GM18508 (cell line): Measurements from ENCODE around the gene LRFN2.

ENCODE experiments used
- ATAC-seq: cut with Tn5 transposase; IDR thresholded peaks from one replicate; pipeline ENCODE4 v1.9.1; 2021; ENCODE audit warnings: moderate number of reproducible peaks; ENCODE audit not compliant: insufficient read depth, unreplicated experiment

Gene LRFN2

GRCh38 chr6:40443842-40444241 is 143.3 kb downstream of the LRFN2 start:
- ATAC-seq, result no peak

- ATAC-seq, result no peak
Measured at GRCh38 chr6:40442591-40442990, 144.6 kb downstream of the LRFN2 start.

GRCh38 chr6:40441150-40441549 is 146.0 kb downstream of the LRFN2 start:
- ATAC-seq, result no peak

- no peak for ATAC-seq
Measured at GRCh38 chr6:40440053-40440452, 147.1 kb downstream of the LRFN2 start.

DNA sequence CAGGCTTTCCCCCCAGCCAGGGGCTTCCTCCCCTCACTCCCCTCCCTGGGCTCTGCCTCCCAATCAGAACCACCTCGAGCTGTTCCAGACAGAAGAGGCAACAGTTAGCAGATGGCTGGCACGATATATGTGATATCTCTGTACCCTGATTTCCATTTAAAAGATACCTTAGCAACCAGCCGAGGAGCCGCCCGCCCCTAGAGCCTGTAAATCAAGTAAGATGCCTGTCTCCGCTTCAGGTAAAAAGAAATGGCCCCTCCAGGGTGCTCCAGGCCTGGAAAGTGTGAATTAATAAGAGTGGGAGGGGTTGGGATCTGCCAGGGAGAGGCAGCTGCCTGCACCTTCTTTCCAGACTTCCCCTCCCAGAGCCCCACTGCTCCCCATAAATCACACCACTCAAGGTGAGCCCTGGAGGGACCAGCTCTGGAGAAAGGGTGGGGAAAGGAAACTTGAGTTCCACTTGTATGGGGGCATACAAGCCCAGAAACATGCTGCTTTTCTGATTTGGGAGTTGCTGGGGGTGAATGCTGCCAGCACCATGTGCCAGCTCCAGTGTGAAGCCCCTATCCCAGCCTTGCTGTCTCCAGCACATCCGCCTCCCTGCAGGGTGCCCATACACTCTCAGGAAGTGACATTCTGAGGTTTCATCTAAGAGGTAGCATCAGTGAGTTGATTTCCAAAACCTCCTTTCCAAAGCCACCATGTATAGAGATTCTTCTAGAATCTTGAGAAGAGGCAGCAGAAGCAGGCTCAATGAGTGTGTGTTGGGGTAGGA is 148.0 kb downstream of the LRFN2 start:
- no peak for ATAC-seq

DNA sequence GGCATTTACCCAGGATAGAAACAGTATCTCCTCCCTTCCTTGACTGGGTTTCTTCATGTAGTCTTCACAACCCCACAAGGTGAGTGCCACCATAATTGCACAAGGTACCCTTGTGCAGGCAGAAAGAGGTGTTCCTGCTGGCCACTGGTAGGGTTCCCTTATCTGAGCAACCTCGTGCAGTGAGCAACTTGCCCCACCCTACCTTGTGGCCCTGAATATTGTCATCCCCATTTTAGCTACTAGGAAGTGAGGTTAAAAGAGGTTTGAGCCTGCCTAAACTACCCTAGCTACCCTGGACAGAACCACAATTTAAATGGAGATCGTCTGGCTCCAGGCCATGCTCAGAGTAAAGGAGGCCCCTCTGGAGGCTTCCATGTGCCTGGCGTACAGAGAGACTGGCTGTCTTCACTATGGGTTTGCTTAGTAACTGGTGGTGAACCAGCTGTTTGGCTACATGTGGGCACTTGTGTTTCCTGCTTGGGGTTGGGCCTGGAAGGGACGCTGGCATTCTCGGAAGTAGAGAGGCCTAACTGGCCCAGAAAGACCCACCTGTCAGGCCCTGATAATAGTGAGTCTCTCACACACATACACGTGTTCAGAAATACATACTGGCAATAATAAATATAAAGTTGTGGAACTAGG is 148.8 kb downstream of the LRFN2 start:
- no peak for ATAC-seq

GRCh38 chr6:40437631-40438030 is 149.5 kb downstream of the LRFN2 start:
- ATAC-seq, result no peak

DNA sequence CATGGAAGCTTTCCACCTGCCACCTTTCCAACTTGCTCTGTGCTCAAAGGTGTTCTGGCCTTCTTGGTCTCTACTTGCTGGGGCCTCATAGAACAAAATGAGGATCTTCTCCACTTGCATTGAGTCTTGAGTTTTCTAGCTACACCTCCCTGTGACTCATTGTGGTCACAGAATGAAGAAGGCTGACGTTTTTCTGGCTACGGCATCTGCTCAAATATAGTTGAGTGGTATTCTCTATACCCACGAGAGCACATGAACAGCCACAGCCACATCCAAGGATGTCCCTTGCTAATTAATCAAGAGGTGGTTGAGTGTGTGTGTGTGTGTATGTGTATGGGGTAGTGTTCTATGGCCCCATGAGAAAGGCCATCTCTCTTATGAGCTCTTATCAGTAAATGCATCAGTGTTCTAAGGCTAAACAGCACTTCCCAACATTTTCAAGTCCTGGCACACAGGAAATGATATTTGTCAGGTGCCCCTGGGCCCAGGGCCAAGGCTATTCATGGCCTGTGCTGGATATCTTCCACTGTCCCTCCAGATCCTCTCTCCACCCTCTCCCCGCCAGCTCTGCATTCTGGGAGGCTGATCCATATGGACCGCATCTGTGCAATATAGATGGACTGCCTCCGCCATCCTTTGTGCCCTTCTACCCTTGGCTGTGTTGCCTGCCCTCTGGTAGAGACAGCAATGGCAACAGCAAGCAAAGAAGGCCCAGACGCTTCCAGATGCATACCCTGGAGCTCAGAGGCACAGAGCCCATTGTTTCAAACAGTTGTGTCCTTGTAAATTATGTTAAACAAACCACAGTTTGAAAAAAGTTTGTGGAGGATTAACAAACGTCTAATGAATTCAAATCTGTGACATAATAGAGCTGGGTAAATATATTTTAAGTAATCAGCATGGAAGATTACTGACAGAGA is 150.2 kb downstream of the LRFN2 start:
- no peak for ATAC-seq

GRCh38 chr6:40432982-40433381 is 154.2 kb downstream of the LRFN2 start:
- no peak for ATAC-seq

DNA sequence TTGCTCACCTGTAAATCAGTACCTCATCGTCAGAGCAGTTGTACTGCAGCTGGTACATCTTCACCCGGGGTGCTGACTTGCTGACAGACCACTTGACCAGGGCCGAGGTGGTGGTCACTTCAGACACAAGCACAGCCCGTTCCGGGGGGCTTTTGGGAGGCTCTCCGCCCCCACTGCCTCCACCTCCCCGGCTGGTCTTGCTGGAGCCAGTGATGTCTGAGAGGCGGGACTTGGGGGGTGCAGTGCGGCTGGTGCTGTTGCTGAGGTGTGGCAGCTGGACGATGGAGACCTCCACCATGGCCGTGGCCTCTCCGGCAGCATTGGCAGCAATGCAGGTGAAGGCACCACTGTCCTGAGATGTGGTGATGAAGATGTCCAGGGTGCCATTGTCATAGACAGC is 155.5 kb downstream of the LRFN2 start:
- ATAC-seq, result no peak

- ATAC-seq, result no peak
Measured at GRCh38 chr6:40427196-40427595, 160.0 kb downstream of the LRFN2 start.

DNA sequence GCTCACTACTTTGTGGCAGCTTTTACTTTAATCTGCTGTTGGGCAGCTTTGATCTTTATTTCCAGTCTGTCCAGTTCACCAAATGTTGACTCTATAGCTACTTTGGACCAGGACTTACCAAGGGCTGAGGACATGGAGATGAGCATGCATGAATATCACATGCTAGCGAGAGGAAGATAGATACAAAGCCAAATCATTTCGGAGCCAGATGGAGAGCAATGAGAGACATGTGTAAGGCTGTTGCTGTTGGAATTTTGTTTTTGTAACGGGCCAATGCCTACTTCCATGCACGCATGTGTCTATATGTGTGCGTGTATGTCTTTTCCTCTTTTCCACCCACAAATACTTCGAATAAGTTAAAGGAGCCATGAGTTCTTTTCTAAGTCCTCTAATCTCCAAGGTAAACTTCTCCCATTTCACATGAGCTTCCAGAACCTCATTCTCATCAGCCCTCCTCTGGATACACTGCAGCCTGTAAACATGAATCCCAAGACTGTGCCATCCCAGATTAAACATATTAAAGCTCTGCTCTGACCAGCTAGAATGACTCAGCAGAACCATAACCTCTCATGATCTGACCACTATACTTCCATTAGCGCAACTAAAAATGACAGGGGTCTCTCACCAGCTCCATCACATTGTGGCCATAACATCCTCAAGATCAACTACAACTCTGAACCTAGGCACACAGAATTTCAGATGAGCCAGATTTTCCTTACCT is 160.7 kb downstream of the LRFN2 start:
- no peak for ATAC-seq

DNA sequence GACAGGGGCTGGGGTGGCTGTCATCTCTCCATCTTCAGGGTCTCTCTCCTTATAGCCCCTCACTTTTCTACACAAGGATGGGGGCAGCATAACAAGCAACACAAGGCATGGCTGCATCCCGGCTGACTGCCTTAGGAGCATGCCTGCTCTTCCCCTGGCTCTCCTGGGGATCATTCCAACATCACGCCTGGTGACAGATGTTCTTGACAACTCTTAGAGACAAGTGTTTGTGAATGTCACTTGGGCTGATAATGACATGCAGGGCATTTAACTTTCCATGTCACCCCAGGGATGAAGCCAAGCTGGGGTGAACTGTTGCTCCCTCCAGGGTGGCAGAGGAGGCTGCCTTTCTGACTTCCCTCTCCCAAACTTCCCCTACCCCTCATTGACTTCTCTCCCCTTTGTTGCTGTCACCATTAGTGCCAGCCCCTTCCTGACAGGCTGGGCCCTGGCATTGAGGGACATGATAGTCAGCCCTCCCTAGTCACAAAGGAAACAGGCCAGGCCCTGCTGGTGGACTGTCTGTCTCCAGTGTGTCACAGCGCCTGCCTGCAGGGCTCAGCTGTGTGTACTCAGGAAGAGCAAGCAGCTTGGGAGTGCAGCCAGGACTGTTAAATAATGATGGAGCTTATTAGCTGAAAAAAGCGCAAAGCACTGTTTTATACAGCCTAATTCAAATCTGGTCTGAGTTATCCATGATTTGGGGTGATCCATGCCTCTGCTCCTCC is 161.8 kb downstream of the LRFN2 start:
- no peak for ATAC-seq

- no peak for ATAC-seq
Measured at GRCh38 chr6:40422046-40422445, 165.1 kb downstream of the LRFN2 start.

DNA sequence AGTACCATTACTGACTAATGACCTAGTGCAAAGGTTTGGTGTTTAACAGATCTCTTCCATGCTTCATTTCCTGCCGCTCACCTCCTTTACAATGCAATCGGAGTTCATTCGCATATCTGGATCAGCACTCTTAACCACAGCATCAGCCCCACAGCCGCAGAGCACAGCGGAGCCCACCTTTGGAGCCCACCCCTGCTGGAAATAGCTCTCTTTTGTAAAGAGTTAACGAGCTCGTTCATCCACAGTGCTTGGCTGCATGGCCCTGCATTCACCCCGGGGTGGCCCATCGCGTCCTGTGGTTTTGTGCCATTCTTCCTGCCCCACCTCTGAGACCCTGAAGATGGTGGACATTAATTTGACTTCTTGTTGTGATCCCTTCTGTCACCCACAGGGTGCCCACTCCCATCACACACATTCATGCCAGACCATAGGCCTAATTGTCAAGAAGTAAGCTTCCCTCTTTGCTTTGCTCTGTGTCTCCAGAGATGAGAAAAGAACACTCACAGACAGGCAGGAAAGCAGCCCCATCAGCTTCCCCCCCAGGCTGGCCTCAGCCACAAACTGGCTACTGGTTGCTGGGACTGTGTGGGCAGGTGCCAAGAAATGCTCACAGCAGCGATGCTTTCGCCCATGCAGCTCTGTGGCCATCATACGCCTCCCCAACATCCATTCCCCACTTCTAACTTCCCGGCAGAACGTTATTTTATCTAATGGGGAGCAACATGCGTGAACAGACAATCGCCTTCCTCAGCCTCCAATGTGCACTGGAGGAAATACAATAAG is 167.0 kb downstream of the LRFN2 start:
- ATAC-seq, result no peak

GRCh38 chr6:40419377-40419776 is 167.8 kb downstream of the LRFN2 start:
- ATAC-seq, result no peak

- no peak for ATAC-seq
Measured at GRCh38 chr6:40417031-40417430, 170.1 kb downstream of the LRFN2 start.

- no peak for ATAC-seq
Measured at GRCh38 chr6:40414617-40415016, 172.5 kb downstream of the LRFN2 start.

DNA sequence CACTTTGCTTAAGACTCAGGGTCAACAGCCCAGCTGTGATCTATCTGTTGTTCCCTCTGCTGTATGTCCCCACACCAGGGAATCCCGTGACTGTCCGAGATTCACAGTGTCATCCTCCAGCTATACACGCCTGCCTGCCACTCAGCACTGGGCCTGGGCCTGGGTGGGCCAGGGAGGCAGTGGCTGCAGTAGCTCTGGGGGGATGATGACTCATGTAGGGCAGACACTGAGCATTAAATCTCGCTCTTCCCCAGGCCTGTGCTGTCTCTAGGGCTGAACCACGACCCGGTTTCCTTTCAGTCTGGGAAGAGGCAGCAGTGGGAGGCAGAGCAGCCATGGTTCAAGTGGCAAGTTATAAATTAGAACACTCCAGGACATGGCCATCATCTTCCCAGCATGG is 173.9 kb downstream of the LRFN2 start:
- no peak for ATAC-seq
